ENCODE results near the gene YPEL2.

The YPEL2 gene

DNA sequence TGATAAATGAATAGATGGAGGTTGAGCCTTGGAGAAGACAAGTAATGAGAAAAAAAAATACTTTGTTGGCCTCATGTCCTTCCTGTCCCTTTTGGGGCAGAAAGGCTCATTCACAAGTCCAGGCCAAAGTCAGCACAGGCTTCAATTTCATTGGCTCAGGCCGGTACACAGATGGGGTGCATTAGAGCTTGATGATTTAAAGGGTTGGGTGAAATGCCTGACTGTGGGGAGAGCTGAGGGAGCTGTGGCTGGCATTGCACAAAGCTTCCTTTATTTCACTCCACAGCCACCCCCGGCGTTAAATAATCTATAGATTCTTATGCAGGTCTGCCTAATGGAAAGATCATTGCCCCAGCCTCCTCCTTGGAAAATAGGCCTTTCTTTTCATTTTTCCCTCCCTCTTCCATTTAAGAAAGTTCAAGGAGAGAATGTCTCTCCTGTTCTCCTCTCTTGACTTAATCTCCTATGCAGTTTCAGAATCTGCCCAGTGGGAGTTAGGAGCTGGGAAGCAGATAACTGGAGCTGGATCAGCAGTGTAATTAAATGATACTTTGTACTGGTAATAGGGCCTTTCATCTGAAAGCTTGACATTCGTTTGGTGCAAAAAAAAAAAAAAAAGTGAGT lies 24.4 kb downstream of the YPEL2 start:
- in situ Hi-C loops (cut with MboI; ENCODE audit: low sequenced_read_pairs) = no loop called here

DNA sequence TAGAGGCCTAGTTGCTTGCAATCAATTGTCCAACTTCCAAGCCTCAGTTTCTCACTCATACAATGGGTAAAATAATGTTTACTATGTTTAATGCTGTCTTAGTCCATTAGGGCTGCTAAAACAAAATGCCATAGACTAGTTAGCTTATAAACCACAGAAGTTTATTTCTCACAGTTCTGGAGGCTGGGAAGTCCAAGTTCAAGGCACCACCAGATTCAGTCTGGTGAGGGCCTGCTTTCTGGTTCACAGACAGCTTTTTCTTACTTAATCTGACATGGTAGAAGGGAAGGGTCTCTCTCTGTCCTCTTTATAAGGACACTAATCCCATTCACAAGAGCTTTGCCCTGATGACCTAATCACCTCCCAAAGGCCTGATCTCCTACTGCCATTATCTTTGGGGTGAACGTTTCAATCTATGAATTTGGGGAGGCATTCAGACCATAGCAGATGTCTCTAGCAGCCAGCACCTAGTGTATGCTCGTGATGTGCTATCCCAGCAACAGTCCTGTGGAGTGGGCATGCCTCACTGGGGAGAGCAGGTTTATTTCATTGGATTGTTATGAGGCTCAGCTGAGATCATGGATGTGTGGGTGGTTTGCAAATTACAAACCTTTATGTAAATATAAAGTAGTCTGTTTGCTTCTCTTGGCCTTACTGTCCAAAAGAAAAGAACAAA lies 25.2 kb downstream of the YPEL2 start:
- in situ Hi-C loops (cut with MboI; ENCODE audit: low sequenced_read_pairs) = no loop called here

DNA sequence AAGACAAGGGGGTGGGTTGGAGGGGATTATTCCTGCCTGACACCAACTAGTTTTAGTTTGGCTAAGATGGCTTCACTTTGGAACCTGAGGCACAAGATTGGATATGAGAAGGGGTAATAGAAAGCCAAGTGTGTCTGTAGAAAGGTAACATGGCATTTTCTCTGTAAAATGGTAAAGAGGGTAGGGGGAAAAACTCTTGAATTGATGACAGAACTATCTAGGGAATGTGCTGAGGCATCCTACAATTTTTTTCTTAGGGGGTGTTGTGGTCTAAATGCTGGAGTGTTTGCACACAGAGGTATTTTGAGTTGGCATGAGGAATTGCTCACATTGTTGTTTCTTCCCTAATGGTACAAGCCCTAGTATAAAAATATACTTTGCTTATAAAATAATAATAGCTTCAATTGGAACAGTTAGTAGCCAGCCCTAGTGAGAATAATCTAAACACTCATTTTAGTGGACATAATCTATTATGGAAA lies 25.8 kb downstream of the YPEL2 start:
- in situ Hi-C loops (cut with MboI; ENCODE audit: low sequenced_read_pairs) = no loop called here

DNA sequence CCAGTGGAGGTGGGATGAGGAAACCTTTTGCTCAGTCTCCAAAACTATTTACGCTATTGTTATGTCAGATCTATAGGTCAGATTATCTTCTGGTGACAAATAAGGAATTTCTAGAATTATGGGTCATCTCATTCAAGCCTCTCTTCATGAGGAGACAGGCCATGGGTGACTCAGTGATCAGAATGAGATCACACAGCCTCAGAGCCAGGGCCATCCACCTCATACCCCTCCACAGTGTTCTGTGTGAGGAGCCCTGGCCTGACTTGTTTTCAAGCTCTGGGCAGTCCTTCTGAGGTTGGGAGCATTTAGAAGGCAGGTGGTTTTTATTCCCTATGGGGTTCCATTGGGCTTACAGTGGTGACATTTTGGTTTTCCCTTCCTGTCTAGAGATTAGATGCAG lies 26.5 kb downstream of the YPEL2 start:
- in situ Hi-C loops (cut with MboI; ENCODE audit: low sequenced_read_pairs) = no loop called here

DNA sequence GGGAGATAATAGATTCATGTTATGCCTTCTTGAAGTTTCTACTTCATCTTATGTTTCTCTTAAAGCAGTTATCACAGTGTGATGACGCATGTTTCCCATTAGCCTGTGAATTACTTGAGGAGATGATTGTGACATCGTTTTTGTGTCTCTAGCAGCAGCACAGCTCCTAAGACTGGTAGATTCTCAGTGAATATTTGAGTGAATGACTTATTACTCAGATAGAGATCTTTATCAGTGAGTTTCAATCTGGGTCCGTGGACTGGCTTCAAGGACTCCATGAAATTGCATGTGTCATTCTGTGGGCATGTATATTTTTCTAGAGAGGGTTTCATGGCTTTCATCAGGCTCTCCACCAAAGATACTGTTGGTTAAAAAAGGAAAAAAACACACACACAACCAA lies 29.9 kb downstream of the YPEL2 start:
- in situ Hi-C loops (cut with MboI; ENCODE audit: low sequenced_read_pairs) = no loop called here

DNA sequence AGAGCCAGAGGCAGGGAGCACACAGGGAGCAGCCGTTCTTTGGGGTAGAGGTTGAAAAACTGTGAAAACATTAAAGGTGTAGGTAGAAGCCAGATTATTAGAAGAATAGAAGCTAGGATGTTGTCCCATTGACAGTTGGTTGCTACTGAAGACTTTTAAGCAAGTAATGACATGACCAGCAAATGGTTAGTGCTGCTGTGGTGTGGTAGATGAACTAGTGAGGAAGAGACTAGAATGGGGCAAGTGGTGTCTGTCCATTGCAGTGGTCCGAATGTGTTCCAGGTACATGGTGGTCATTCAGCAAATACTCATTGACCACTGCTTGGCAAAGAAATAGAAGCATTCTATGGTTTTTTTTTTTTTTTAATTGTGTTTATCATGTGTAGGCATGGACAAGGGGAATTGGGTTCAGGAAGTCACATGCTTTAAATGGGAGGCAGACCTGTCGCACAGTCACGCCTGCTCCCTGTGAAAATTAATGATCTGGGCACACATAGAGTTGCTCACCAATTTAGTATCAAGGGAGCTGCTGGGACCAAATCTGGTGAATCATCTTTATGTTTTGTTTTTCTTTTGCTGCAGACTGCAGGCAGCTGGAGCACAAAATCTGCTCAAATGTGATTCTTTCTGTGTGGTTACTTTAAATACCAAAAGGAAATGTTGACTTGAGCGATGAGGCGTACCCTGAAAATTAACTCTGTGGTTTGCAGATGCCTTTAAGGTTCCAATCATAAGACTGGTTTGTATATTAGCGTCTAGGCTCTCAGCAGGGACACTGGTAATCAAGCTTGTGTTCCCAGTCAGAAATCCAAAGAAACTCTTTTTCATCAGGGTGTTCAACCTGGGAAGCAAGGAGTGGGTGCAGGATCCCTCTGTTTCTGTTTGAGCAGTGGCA lies 30.7 kb downstream of the YPEL2 start:
- in situ Hi-C loops (cut with MboI; ENCODE audit: low sequenced_read_pairs) = no loop called here

DNA sequence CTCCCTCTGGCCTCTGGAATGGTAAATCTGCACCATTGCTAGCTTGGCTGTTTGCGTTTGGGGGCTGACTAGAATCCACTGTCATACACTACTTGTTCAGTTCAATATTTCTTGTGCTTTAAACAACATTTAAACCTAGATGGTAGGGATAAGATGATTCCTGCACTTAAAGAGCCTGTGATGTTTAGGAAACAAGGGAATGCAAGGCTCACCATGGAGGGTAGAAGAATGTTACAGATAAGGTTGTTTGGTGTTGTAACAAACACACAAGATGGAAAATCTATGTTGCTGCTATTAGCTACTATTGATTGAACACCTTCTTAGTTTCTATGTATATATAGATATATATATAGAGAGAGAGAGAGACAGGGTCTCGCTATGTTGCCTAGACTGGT lies 31.4 kb downstream of the YPEL2 start:
- in situ Hi-C loops (cut with MboI; ENCODE audit: low sequenced_read_pairs) = no loop called here

DNA sequence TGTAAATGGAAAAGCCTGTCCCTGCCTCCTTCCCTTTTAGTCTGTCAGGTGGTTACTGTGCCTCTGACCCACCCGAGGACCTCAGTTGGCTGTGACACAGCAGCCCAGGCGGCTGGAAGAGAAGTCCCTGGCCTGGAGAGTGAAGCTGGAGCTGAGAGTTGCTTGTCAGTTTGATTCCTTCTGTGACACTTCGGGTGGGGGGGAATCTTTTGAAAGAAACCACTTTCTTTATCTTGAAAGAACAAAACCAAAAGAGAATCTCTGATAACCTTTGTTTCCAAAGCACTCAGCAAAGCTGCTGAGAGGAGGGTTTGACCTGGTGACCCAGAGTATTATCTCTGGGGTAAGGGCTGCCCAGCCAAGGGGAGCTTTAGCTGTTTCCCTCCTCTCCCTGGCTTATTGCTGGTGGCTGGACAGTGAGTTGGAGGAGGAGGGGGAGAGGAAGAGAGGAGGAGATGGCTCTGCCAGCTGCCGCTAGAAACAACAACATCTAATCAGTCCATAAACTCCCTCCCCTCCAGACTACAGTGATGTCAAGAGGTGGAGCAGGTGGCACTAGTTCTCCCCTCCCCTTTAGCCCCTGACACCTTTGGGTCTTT lies 34.0 kb downstream of the YPEL2 start:
- in situ Hi-C loops (cut with MboI; ENCODE audit: low sequenced_read_pairs) = no loop called here

DNA sequence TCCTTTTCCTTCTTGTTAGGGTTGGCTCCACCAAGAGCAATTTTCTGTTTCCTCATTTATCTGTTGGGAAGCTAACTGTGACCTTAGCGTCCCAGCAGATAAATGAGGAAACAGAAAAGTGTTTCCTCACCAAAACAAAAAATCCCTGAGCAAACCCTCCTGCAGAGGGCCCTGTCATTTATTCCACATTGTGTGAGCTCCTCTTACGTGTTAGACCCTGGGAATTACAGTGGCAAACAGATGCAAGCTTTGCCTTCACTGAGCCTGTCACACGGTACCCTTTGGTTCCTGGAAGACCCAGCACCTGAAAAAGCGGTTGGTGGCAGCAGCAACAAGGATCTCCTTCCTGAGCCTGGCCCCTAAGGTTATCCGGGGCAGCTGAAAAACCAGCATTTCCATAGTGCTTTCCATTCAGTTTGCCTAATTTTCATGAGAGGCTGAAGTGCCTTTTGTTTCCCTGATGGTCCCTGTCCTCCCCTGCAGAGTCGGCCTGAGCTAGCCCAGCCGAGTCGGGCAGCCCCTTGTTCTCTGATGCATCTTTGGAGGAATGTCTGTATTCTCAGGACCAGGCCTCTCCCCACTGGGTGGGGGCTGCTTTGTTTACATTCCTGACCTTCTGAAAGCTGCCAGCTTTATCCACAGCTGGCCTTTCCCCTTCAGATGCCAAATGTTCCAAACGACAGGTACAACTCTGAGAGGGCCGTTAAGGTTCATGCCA lies 34.7 kb downstream of the YPEL2 start:
- in situ Hi-C loops (cut with MboI; ENCODE audit: low sequenced_read_pairs) = no loop called here

DNA sequence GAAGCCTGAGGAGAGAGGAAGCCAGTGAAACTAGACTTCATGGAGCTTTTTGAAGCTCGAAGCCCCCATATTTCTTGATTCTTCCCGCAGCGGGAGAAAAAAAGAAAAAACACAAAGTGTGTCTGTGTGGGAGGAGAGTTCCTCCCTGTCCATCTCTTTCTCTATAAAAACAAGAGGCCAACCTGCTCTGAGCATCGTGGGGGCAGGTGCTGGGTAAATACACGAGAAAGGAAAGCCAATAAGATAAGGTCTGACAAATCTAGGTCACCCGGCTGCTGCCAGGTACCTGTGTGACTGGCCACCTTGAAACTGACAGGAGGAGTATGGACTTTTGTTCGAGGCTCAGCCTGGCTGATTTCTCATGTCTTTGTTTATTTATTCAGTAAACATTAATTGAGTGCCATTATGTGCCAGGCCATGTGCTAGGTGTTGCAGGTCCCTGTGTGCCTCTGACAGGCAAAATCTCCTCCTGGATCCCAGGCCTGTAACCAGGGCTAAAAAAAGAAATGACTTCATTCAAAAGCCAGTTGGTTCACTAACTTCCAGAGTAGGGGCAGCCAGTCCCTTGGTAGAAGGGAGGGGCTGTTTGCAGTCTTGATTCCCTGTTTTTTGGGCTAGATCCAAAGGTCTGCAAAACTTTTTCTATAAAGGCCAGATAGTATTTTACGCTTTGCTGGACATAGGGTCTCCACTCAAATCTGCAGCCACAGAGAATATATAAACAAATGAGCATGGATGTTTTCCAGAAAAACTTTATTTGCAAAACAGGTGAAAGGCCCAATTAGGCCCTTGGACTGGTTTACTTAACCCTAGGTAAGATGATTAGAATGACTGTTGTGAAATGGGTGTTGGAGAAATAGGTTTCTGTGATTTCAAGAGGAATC lies 35.6 kb downstream of the YPEL2 start:
- in situ Hi-C loops (cut with MboI; ENCODE audit: low sequenced_read_pairs) = no loop called here

DNA sequence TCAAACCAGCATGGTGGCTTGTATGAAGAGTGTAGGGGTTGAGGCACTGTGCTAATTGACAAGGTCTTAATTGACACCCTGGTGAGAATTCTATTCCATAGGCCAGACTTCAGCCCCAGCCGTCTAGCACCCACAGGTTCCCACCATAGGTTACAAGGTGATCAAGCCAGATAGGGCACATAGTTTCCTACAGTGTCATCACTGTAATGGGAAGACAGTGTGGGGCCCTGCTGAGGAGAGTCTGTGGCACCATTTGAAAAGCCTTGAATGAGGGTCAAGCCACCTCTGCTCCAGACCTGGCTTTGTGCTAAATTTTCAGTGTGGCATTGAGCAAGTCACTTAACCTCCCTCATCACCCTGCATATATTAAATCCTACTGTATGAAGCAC lies 36.2 kb downstream of the YPEL2 start:
- in situ Hi-C loops (cut with MboI; ENCODE audit: low sequenced_read_pairs) = no loop called here

DNA sequence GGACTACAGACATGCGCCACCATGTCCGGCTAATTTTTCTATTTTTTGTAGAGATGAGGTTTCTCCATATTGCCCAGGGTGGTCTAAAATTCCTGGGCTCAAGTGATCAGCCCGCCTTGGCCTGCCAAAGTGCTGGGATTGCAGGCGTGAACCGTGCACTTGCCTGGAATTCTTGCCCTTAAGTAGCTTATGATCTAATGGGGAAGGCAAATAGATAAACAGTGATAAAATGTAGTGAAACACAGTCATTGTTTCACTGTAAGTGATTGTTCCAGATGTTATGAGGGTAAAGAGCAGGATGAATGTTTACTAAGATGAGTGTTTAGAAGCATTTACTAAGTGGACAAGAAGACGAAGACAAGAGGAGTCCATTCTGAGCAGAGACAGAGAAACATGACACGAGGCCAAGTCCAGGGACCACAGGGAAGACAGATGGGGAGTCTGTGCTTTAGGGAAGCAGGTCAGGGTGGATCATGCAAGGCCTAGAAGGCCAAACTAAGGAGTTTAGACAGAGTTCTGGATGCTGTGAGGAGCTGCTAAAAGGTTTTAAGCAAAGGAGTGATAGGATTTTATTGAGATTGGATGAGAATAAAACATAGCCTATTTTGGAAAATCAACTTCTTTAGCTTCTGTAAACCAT lies 36.9 kb downstream of the YPEL2 start:
- in situ Hi-C loops (cut with MboI; ENCODE audit: low sequenced_read_pairs) = no loop called here

DNA sequence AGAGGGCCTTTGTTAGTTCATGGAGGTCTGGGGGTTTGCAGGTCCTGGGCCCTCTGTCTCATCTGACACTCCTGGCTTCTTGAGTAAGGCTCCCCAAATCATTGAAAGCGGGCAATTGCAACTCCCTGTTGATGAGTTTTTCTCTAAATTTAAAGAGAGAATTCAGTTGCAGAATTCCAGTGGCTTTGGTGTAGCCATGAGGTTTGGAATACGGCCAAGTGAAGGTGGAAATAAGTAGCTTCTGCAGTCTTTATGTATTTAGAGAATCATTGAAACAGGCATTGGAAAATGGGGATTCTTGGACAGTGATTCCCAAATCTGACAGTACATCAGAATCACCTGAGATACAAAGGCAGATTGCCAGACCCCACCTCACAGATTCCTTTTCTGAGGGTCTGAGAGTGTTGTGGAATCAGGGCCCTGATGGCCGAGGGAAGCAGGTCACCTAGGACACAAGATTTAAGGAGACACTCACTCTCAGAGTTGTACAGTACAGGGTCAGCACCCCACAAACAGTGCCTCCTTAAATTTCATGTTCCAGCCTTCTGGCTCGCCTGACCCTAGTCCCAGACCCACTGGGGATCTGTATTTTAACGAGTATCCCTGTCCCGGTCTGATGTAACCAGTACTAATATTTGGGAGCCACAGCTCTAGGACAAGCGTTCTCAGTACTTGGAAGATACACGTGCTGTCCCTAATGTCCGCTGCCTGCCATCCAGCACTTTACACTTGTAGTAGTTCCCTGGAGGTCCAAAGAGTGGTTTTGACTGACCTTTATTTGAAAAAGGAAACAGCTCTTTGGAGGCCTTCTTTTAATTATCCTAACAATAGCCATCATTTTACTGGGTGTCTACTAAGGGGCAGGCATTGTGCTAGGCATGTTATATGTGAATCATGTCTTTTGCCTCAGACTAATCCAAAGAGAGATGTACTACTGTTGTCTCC lies 37.8 kb downstream of the YPEL2 start:
- in situ Hi-C loops (cut with MboI; ENCODE audit: low sequenced_read_pairs) = no loop called here

DNA sequence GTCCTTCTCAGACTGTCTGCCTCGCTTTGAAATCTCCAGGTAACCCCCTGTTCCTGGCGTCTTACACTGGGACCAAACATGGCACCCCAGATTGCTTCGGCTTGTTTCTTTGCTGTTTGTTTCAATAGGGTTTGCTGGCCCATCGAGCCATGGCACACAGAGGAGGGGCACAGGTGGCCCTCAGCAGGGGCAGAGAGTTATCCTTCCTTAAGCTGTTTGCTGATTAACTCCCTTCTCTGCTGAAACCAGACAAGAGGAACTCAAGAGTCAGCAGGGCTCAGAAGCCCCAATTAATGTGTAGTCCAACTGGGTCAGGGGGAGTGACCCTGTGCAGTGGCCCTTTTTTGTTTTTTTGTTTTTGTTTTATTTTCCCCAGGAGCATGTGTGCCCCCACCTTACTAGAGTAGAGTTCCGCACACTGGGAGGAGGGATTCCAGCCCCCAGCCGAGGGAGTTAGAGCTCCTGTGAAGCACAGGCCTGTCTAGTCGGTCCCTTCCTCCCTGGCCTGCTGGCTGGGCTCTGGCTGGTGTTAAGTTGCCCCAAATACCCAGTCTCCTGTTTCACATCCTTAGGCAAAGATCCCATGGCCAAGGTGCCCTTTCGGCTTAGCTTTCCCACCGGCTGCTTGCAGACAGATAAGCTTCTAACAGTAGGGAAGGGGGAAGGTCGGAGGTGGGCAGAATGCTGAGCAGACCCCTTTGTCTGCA lies 39.3 kb downstream of the YPEL2 start:
- in situ Hi-C loops (cut with MboI; ENCODE audit: low sequenced_read_pairs) = no loop called here

DNA sequence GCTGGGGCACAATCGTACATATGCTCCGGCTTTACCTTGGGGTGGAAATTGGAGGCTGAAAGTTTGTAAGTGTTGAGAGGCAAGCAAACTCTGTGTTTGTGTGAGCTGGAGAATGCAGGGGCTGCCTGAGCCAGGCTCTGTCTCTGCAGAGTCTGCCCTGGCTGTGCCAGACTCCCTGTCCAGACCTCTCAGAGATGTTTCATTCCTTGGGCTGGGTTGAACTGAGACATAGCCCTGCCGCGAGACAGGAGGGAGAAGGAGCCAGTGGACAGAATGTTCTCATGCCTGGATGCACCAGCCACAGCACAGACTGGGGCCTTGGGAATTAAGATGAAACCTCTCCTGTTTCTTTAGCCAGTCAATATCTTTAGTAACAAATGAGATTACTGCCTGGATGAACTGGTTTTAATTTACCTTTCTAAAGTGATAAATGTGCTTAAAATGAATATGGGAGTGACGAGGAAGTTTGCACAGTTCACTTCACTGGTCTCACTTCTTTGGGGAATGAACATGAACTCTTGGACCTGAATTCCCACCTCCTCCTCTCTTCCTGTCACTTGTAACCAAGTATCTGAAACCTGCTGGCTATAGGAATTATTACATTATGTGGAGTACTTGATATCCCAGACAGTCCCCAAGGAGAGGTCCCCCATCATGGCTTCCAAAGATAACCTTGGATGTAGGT lies 40.1 kb downstream of the YPEL2 start:
- in situ Hi-C loops (cut with MboI; ENCODE audit: low sequenced_read_pairs) = no loop called here

DNA sequence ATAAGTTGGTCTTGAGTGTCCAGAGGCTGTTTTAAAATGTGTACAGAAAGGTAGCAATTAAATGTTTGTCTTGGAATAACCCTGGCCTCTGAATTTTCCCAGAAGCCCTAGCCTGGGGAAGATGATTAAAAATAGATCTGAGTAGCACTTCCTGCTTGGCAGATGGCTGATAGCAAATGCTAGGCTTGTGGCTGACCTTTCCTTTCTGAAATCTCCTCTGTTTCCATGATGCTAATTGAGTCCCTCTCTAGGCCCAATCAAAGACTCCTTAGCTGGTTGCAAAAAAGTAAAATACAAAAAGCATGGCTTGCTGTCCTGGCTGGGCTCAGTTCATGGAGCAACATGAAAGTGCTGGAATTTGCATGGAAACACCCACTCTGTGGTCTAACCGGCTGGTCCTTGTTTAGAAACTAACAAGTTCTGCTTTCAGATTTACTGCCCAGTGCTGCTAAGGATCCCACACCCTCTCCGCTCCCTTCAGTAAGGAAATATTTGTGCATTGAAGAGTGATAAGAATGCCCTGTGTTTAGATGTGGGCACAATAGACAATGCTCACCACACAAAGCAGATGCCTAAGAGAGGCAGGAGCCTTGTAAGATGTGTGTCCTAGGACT lies 40.8 kb downstream of the YPEL2 start:
- in situ Hi-C loops (cut with MboI; ENCODE audit: low sequenced_read_pairs) = no loop called here

All from HL-60/S4 (cell line).